Measurements from ENCODE around the gene SPSB2. TPM values are rescaled to one million over a fixed set of nuclear protein-coding genes. Genes with fewer than 3 reads are reported as not detected.
"Not testable (repeated sequence)": the region's sequence is repeated elsewhere in the genome, so short reads cannot be mapped to it uniquely, and the experiment has no call there.

SPSB2 gene
- total and polyA plus RNA-seq, 9 donors: 0.38 to 14.7 (median 8.3) TPM

DNA sequence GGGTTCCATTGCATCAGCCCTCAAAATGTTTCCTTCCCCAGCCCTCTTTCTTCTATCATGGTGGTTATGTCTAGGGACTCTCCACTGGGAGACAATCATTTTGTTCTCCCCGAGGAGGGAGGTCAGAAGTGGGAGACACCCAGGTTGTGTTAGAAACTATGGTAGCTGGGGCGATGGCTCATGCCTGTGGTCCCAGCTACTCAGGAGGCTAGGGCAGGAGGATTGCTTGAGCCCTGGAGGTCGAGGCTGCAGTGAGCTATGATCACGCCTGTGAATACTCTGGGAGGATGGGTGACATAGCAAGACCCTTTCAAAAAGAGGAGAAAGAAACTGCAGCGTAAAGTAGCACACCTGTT is 18.5 kb upstream of the SPSB2 start:
- TF ChIP-seq, protein P1, sequence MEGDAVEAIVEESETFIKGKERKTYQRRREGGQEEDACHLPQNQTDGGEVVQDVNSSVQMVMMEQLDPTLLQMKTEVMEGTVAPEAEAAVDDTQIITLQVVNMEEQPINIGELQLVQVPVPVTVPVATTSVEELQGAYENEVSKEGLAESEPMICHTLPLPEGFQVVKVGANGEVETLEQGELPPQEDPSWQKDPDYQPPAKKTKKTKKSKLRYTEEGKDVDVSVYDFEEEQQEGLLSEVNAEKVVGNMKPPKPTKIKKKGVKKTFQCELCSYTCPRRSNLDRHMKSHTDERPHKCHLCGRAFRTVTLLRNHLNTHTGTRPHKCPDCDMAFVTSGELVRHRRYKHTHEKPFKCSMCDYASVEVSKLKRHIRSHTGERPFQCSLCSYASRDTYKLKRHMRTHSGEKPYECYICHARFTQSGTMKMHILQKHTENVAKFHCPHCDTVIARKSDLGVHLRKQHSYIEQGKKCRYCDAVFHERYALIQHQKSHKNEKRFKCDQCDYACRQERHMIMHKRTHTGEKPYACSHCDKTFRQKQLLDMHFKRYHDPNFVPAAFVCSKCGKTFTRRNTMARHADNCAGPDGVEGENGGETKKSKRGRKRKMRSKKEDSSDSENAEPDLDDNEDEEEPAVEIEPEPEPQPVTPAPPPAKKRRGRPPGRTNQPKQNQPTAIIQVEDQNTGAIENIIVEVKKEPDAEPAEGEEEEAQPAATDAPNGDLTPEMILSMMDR (IDR thresholded peaks at IDR 0.05): no peak
- no peak for TF ChIP-seq POLR2A (IDR thresholded peaks at IDR 0.05)
- TF ChIP-seq EP300 (IDR thresholded peaks at IDR 0.05): no peak
- peak in 1 of 5 donors; percentile 35 for DNase-seq
- H3K4me3 ChIP-seq: peak overlapping the region; percentile 47
- WGBS, 3 donors: 66 to 76% (median 72%) methylated on average over 5 of the region's 5 CpGs
- H3K36me3 ChIP-seq: no peaks in the 10 kb centered on the region
- H3K27ac ChIP-seq: peak overlapping the region; percentile 40 to 58
- H3K27me3 ChIP-seq: no peaks in the 10 kb centered on the region
- intact Hi-C loops (cut with DNase I): loop anchor here in 1 of 4 donors (2.0 to 5.0 kb wide), 2 partner anchors 19 to 574 kb away; partner anchors contain the start of gene SPSB2
- H3K4me1 ChIP-seq (ENCODE audit: insufficient read depth): peaks cover 2% of the 10 kb centered on the region
- no peaks in the 10 kb centered on the region for H3K9me3 ChIP-seq

DNA sequence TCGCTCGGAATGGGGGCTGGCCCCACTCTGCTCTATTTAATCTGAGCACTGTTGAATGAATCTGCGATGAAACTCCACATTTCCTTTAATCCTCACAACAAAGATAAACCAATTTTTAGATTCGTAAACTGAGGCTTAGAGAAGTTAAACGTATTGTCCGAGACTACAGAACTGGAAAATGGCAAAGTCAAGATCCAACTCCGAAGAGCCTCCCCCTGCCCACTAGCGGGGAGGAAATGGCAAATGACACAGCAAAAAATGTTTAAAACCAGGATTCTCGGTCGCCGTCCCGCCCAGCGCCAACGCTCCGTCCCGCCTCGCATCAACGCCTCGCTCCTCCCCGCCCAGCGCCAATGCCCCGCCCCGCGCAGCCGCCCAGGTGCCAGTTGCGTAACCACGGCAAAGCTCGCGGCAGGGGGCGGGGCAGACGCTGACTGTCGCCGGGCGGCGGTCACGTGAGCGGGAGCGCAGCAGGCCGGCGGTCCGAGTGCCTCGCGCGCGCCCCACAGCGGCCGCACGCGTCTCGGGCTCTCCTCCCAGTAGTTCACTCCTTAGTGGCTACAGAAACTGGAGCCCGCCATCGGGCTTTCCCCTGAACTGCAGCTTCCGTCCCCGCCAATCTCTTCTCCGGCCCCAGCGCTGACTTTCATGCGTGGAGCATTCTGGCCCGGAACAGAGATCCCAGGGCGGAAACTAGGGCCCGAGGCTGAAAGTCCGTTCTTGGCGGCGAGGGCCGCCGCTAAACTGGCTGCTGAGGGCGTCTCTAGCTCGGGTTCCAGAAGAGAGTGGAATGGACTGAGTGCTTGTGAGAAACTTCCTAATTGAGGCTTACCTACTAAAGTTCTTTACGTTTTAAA is 17.9 kb upstream of the SPSB2 start:
- Histone ChIP-seq H3K27me3 (no peaks in the 10 kb centered on the region), H3K9me3 (no peaks in the 10 kb centered on the region), H3K36me3 (no peaks in the 10 kb centered on the region), H3K4me3 (peak overlapping the region; percentile 47), H3K4me1 (ENCODE audit: insufficient read depth) (peaks cover 2% of the 10 kb centered on the region), H3K27ac (peak overlapping the region; percentile 40 to 60)
- peak; percentile 66 for TF ChIP-seq EP300 (IDR thresholded peaks at IDR 0.05)
- peak; percentile 73 for TF ChIP-seq POLR2A (IDR thresholded peaks at IDR 0.05)
- TF ChIP-seq, protein P1 (IDR thresholded peaks at IDR 0.05): peak; percentile 94 to 98 (median 97)
- peak; percentile 98 to 99 (median 99) for DNase-seq
- 1% methylated on average over 62 to 68 of the region's 68 CpGs for WGBS, 3 donors
- intact Hi-C loops (cut with DNase I): loop anchor here in 1 of 4 donors (2.0 to 5.0 kb wide), 2 partner anchors 18 to 574 kb away; partner anchors contain the start of gene SPSB2

DNA sequence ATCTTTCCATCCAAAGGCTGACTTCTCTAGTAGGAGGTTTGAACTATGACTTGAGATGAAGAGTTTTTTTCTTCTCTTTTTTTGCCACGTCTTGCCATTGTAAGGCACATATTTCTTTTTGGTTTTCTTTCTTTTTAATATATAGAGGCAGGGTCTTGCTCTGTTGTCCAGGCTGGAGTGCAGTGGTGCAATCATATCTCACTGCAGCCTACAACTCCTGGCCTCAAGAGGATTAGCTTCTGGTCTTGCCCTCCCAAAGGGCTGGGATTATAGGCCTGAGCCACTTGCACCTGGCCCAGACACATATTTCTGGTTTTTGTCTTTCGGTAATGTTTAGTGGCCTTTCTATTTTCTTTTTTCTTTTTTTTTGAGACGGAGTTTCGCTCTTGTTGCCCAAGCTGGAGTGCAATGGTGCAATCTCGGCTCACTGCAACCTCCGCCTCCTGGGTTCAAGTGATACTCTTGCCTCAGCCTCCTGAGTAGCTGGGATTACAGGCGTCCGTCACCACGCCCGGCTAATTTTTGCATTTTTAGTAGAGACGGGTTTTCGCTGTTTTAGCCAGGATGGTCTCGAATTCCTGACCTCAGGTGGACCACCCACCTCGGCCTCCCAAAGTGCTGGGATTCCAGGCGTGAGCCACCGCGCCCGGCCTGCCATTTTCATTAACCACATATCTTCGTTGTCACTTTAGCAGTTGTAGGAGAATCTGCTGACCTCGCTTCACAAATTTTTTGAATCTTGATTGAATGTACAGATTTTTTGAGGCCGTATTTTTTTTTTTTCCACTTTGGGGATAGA is 16.9 kb upstream of the SPSB2 start:
- H3K9me3 ChIP-seq: not testable (repeated sequence)

DNA sequence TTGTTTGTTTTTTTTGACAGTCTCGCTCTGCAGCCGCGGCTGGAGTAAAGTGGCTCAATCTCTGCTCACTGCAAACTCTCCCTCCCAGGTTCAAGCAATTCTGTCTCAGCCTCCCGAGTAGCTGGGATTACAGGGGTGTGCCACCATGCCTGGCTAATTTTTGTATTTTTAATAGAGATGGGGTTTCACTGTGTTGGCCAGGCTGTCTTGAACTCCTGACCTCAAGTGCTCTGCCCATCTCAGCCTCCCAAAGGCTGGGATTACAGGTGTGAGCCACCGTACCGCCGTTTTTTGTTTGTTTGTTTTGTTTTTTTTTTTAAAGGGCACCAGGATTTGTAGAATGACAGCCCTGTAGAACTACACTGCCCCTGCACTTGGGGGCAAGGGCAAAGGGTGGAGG is 15.7 kb upstream of the SPSB2 start:
- H3K9me3 ChIP-seq; H3K27me3 ChIP-seq; H3K36me3 ChIP-seq; H3K4me1 ChIP-seq (ENCODE audit: insufficient read depth); H3K4me3 ChIP-seq; intact Hi-C loops (cut with DNase I); H3K27ac ChIP-seq: not testable (repeated sequence)
- peak in 1 of 5 donors; percentile 9 for DNase-seq
- WGBS, 3 donors: 69 to 79% (median 71%) methylated on average over 7 of the region's 7 CpGs

More for the DNA sequence above, 16.9 kb upstream of the SPSB2 start:
- DNase-seq: peak in 3 of 5 donors; percentile 50
- H3K36me3 ChIP-seq; H3K4me3 ChIP-seq; H3K4me1 ChIP-seq (ENCODE audit: insufficient read depth); H3K27me3 ChIP-seq: not testable (repeated sequence)
- WGBS, 3 donors: 94 to 97% (median 95%) methylated on average over 21 of the region's 21 CpGs
- intact Hi-C loops (cut with DNase I): loop anchor here in 1 of 4 donors (2.0 to 5.0 kb wide), 2 partner anchors 17 to 573 kb away; partner anchors contain the start of gene SPSB2
- H3K27ac ChIP-seq: peak overlapping the region in 1 of 2 donors; percentile 60

DNA sequence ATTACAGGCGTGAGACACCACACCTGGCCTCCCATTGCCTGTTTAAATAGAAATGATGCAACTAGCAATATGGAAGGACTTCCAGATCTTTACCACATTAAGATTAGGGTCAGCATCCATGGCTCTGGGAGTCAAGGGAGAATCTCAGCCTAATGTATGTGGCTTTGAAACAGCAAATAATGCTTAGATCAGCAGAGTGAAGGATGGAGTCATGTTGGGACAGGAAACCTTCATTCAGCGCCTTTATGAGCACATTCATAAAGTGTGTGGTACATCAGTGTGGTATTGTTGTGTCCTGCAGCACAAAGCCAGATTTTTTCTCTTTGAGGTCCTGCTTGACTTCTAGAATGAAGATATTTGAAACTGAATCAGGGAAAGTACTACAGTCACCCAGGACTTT is 15.3 kb upstream of the SPSB2 start:
- 85 to 98% (median 88%) methylated on average over 2 of the region's 2 CpGs for WGBS, 3 donors
- intact Hi-C loops (cut with DNase I): no loop called here
- Histone ChIP-seq H3K36me3 (no peaks in the 10 kb centered on the region), H3K9me3 (no peaks in the 10 kb centered on the region), H3K4me1 (ENCODE audit: insufficient read depth) (peaks cover 2% of the 10 kb centered on the region), H3K27ac (no peak overlapping the region), H3K4me3 (no peak overlapping the region), H3K27me3 (no peaks in the 10 kb centered on the region)
- TF ChIP-seq POLR2A (IDR thresholded peaks at IDR 0.05) (no peak), EP300 (IDR thresholded peaks at IDR 0.05) (no peak)
- TF ChIP-seq, protein P1 (IDR thresholded peaks at IDR 0.05): no peak
- no peak for DNase-seq
